ENCODE results near the gene KCNK3. TPM values are rescaled to one million over a fixed set of nuclear protein-coding genes. Genes with fewer than 3 reads are reported as not detected.

The KCNK3 gene
- total and polyA plus RNA-seq, 2 of the 13 experiments (the other 11 are each of a cell fraction or from before 2014, with no cell fraction given): not detected

DNA sequence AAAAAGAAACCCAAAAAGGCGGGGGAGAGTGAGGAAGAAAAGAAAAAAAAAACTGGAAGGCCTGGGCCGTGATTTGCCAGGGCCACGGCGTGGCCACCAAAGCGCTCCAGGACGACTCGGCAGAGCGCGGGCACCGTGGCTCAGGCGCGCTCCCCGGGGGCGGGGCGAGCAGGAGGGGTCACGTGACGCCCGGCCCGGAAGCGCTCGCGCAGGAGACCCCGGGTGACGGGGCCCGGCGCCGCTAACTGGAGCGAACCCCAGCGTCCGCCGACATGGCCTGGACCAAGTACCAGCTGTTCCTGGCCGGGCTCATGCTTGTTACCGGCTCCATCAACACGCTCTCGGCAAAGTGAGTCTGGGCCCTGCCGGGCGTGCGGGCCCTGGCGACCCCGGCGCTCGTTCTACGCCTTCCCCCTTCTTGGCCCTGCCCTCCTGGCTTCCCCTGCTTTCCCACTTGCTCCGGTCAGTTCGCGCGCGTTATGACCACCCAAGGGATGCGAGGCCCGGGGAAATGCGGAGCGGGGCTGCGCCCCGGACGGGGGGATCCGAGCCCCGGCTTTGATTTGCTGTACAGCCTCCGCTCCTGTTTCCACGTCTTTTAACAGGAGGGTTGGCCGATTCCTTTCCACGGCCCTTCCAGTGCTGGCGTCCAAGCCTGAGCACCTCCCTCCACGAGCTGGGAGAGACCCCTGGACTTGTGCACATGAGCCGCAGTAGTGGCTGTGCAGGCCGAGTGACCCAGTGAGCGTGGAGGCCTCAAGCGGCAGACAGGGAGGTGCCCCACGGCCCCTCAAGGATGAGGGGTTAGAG lies 71.8 kb downstream of the KCNK3 start, which contains the start of gene SLC35F6 (continued):
- TF ChIP-seq, protein P1, sequence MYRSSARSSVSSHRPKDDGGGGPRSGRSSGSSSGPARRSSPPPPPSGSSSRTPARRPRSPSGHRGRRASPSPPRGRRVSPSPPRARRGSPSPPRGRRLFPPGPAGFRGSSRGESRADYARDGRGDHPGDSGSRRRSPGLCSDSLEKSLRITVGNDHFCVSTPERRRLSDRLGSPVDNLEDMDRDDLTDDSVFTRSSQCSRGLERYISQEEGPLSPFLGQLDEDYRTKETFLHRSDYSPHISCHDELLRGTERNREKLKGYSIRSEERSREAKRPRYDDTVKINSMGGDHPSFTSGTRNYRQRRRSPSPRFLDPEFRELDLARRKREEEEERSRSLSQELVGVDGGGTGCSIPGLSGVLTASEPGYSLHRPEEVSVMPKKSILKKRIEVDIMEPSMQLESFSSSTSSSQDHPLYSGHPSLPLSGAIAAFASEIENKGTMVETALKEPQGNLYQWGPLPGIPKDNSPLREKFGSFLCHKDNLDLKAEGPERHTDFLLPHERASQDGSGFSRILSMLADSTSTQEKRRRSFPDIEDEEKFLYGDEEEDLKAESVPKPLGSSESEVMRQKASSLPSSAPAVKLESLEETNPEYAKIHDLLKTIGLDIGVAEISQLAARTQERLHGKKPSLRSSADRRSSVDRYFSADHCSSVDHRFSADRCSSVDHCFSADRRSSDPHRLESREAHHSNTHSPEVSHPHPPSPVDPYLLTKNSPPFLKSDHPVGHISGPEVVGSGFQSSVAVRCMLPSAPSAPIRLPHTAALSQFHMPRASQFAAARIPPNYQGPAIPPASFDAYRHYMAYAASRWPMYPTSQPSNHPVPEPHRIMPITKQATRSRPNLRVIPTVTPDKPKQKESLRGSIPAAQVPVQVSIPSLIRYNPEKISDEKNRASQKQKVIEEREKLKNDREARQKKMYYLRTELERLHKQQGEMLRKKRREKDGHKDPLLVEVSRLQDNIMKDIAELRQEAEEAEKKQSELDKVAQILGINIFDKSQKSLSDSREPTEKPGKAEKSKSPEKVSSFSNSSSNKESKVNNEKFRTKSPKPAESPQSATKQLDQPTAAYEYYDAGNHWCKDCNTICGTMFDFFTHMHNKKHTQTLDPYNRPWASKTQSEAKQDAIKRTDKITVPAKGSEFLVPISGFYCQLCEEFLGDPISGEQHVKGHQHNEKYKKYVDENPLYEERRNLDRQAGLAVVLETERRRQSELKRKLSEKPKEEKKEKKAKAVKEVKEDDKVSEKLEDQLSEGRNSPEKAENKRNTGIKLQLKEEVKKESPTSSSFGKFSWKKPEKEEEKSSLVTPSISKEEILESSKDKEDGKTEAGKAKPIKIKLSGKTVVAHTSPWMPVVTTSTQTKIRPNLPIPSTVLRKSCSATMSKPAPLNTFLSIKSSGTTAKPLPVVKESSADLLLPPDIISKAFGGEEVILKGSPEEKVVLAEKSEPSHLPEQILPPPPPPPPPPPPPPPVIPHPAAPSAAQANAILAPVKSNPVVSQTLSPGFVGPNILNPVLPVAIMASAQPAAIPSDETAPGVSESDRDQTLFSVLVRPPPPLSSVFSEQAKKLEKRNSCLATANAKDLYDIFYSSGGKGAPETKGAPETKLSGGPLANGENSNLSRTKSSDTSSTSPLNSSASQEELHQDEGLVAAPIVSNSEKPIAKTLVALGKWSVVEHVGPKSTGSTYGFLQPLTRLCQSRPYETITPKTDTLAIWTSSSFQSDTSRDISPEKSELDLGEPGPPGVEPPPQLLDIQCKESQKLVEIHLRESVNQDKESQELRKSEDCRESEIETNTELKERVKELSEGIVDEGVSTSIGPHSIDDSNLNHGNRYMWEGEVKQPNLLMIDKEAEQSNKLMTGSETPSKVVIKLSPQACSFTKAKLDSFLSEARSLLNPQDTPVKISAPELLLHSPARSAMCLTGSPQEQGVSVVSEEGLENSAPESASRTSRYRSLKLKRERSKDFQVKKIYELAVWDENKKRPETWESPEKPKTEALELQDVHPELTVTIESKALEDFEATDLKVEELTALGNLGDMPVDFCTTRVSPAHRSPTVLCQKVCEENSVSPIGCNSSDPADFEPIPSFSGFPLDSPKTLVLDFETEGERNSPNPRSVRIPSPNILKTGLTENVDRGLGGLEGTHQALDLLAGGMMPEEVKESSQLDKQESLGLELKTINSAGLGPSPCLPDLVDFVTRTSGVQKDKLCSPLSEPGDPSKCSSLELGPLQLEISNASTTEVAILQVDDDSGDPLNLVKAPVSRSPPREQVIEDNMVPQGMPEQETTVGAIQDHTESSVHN (CRISPR knock-in tag; IDR thresholded peaks at IDR 0.05): no peak
- TF ChIP-seq IKZF5 (CRISPR knock-in tag; IDR thresholded peaks at IDR 0.05): peak; percentile 68; the same call in 1 of the 2 replicates
- peak; percentile 85; the same call in 1 of the 2 replicates for TF ChIP-seq ARID2 (CRISPR knock-in tag; IDR thresholded peaks at IDR 0.05; ENCODE audit: borderline replicate concordance)
- peak; percentile 81; the same call in 1 of the 2 replicates for TF ChIP-seq ZNF792 (CRISPR knock-in tag; IDR thresholded peaks at IDR 0.05)
- TF ChIP-seq, protein P2, sequence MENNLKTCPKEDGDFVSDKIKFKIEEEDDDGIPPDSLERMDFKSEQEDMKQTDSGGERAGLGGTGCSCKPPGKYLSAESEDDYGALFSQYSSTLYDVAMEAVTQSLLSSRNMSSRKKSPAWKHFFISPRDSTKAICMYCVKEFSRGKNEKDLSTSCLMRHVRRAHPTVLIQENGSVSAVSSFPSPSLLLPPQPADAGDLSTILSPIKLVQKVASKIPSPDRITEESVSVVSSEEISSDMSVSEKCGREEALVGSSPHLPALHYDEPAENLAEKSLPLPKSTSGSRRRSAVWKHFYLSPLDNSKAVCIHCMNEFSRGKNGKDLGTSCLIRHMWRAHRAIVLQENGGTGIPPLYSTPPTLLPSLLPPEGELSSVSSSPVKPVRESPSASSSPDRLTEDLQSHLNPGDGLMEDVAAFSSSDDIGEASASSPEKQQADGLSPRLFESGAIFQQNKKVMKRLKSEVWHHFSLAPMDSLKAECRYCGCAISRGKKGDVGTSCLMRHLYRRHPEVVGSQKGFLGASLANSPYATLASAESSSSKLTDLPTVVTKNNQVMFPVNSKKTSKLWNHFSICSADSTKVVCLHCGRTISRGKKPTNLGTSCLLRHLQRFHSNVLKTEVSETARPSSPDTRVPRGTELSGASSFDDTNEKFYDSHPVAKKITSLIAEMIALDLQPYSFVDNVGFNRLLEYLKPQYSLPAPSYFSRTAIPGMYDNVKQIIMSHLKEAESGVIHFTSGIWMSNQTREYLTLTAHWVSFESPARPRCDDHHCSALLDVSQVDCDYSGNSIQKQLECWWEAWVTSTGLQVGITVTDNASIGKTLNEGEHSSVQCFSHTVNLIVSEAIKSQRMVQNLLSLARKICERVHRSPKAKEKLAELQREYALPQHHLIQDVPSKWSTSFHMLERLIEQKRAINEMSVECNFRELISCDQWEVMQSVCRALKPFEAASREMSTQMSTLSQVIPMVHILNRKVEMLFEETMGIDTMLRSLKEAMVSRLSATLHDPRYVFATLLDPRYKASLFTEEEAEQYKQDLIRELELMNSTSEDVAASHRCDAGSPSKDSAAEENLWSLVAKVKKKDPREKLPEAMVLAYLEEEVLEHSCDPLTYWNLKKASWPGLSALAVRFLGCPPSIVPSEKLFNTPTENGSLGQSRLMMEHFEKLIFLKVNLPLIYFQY (CRISPR knock-in tag; IDR thresholded peaks at IDR 0.05; ENCODE audit: borderline replicate concordance): peak; percentile 80; the same call in 1 of the 2 replicates
- TF ChIP-seq ZBTB7A (CRISPR knock-in tag; IDR thresholded peaks at IDR 0.05): peak; percentile 84
- 0 out of 2 replicates have a peak, but pooled peaks have one; percentile 10 for TF ChIP-seq TBX3 (IDR thresholded peaks at IDR 0.05; ENCODE audit: borderline replicate concordance)
- TF ChIP-seq ZNF496 (CRISPR knock-in tag; IDR thresholded peaks at IDR 0.05; ENCODE audit: insufficient replicate concordance): no peak
- peak; percentile 88; the same call in 1 of the 2 replicates for TF ChIP-seq PCBP1 (IDR thresholded peaks at IDR 0.05; ENCODE audit: borderline replicate concordance, low read depth, low read length)
- TF ChIP-seq ZNF790 (CRISPR knock-in tag; IDR thresholded peaks at IDR 0.05; ENCODE audit: borderline replicate concordance): peak; percentile 77; the same call in 1 of the 2 replicates
- no peak; the same call in 1 of the 2 replicates for TF ChIP-seq SAFB2 (CRISPR knock-in tag; IDR thresholded peaks at IDR 0.05; ENCODE audit: borderline replicate concordance, low read depth)
- TF ChIP-seq MEIS2 (CRISPR knock-in tag; IDR thresholded peaks at IDR 0.05): peak; percentile 78

All from HepG2 (cell line).